Central memory CD8-positive, alpha-beta T cell (primary cell): Measurements from ENCODE around the gene POPDC3.

Experiments used
- ATAC-seq: fragments of 150-1000 bp; cut with Tn5 transposase; replicated peaks from 2 replicates; pipeline ENCODE4 v1.10.0; 2022; ENCODE audit warnings: mild to moderate bottlenecking, moderate FRiP score, moderate number of reproducible peaks; ENCODE audit not compliant: poor library complexity, severe bottlenecking; ENCODE audit errors: extremely low read depth
- DNase-seq, 2 donors: peaks; one replicate each; pipeline ENCODE4 v3.0.0; 2021; ENCODE audit warnings: low spot score in 2 of 2
- H3K27ac Mint-ChIP-seq: one replicate; pipeline ENCODE4 v1.8.0; 2022; ENCODE audit warnings: low read depth, mild to moderate bottlenecking, moderate library complexity, mixed read lengths
- H3K27me3 Mint-ChIP-seq: one replicate; pipeline ENCODE4 v1.8.0; 2022; ENCODE audit warnings: mixed read lengths
- H3K36me3 Mint-ChIP-seq: one replicate; pipeline ENCODE4 v1.8.0; 2022; ENCODE audit warnings: mild to moderate bottlenecking, moderate library complexity, mixed read lengths; ENCODE audit not compliant: insufficient read depth
- H3K4me1 Mint-ChIP-seq: one replicate; pipeline ENCODE4 v1.8.0; 2022; ENCODE audit warnings: mixed read lengths
- H3K4me3 Mint-ChIP-seq: one replicate; pipeline ENCODE4 v1.8.0; 2022; ENCODE audit warnings: mild to moderate bottlenecking, moderate library complexity, mixed read lengths
- H3K9me3 Mint-ChIP-seq: one replicate; pipeline ENCODE4 v1.8.0; 2022; ENCODE audit warnings: mixed read lengths

POPDC3 gene

GRCh38 chr6:105122717-105123116 is 57.1 kb downstream of the POPDC3 start:
- Mint-ChIP-seq H3K9me3 (no peaks in the 10 kb centered on the region), H3K27me3 (peaks cover 34% of the 10 kb centered on the region), H3K36me3 (no peaks in the 10 kb centered on the region), H3K4me1 (no peaks in the 10 kb centered on the region), H3K27ac (no peak overlapping the region), H3K4me3 (no peak overlapping the region)
- DNase-seq (no peak), ATAC-seq (no peak)

- H3K27me3 Mint-ChIP-seq: peaks cover 41% of the 10 kb centered on the region
- DNase-seq: no peak
- H3K27ac Mint-ChIP-seq: no peak overlapping the region
- H3K4me1 Mint-ChIP-seq: no peaks in the 10 kb centered on the region
- no peaks in the 10 kb centered on the region for H3K9me3 Mint-ChIP-seq
- H3K36me3 Mint-ChIP-seq: no peaks in the 10 kb centered on the region
- no peak for ATAC-seq
- no peak overlapping the region for H3K4me3 Mint-ChIP-seq
These were observed 57.8 kb downstream of the POPDC3 start for GRCh38 chr6:105121981-105122380.

GRCh38 chr6:105120570-105120969 is 59.2 kb downstream of the POPDC3 start:
- ATAC-seq: no peak

GRCh38 chr6:105116150-105116549 is 63.7 kb downstream of the POPDC3 start:
- Mint-ChIP-seq H3K27ac (no peak overlapping the region), H3K36me3 (no peaks in the 10 kb centered on the region), H3K27me3 (peaks cover 48% of the 10 kb centered on the region), H3K4me3 (no peak overlapping the region), H3K4me1 (no peaks in the 10 kb centered on the region), H3K9me3 (no peaks in the 10 kb centered on the region)
- DNase-seq (no peak), ATAC-seq (no peak)

More at GRCh38 chr6:105120570-105120969, 59.2 kb downstream of the POPDC3 start:
- DNase-seq: no peak
- H3K27ac Mint-ChIP-seq: no peak overlapping the region
- H3K9me3 Mint-ChIP-seq: no peaks in the 10 kb centered on the region
- H3K4me3 Mint-ChIP-seq: no peak overlapping the region
- no peaks in the 10 kb centered on the region for H3K4me1 Mint-ChIP-seq
- no peaks in the 10 kb centered on the region for H3K36me3 Mint-ChIP-seq
- peaks cover 52% of the 10 kb centered on the region for H3K27me3 Mint-ChIP-seq

- Mint-ChIP-seq H3K27me3 (peaks cover 65% of the 10 kb centered on the region), H3K4me1 (no peaks in the 10 kb centered on the region), H3K36me3 (no peaks in the 10 kb centered on the region), H3K27ac (no peak overlapping the region), H3K9me3 (no peaks in the 10 kb centered on the region), H3K4me3 (no peak overlapping the region)
- DNase-seq (no peak), ATAC-seq (no peak)
These were observed 66.4 kb downstream of the POPDC3 start for GRCh38 chr6:105113422-105113821.

GRCh38 chr6:105112577-105112976 is 67.2 kb downstream of the POPDC3 start:
- H3K9me3 Mint-ChIP-seq: no peaks in the 10 kb centered on the region

GRCh38 chr6:105111871-105112270 is 67.9 kb downstream of the POPDC3 start:
- Mint-ChIP-seq H3K27ac (no peak overlapping the region), H3K4me3 (no peak overlapping the region), H3K27me3 (peaks cover 58% of the 10 kb centered on the region), H3K9me3 (no peaks in the 10 kb centered on the region), H3K36me3 (no peaks in the 10 kb centered on the region), H3K4me1 (no peaks in the 10 kb centered on the region)
- ATAC-seq: no peak
- no peak for DNase-seq

More at GRCh38 chr6:105112577-105112976, 67.2 kb downstream of the POPDC3 start:
- no peak for ATAC-seq
- H3K27ac Mint-ChIP-seq: no peak overlapping the region
- no peaks in the 10 kb centered on the region for H3K36me3 Mint-ChIP-seq
- DNase-seq: no peak
- no peak overlapping the region for H3K4me3 Mint-ChIP-seq
- H3K27me3 Mint-ChIP-seq: peaks cover 64% of the 10 kb centered on the region
- no peaks in the 10 kb centered on the region for H3K4me1 Mint-ChIP-seq

- Mint-ChIP-seq H3K4me3 (no peak overlapping the region), H3K36me3 (no peaks in the 10 kb centered on the region), H3K27me3 (peaks cover 51% of the 10 kb centered on the region), H3K9me3 (no peaks in the 10 kb centered on the region), H3K27ac (no peak overlapping the region), H3K4me1 (no peaks in the 10 kb centered on the region)
- DNase-seq (no peak), ATAC-seq (no peak)
These were observed 68.7 kb downstream of the POPDC3 start for GRCh38 chr6:105111105-105111504.

- Mint-ChIP-seq H3K4me3 (no peak overlapping the region), H3K9me3 (no peaks in the 10 kb centered on the region), H3K27ac (no peak overlapping the region), H3K27me3 (peaks cover 47% of the 10 kb centered on the region), H3K4me1 (no peaks in the 10 kb centered on the region), H3K36me3 (no peaks in the 10 kb centered on the region)
- no peak for ATAC-seq
- no peak for DNase-seq
These were observed 69.6 kb downstream of the POPDC3 start for GRCh38 chr6:105109955-105110895.

- no peak for ATAC-seq
- Mint-ChIP-seq H3K9me3 (no peaks in the 10 kb centered on the region), H3K4me1 (no peaks in the 10 kb centered on the region), H3K27ac (no peak overlapping the region), H3K36me3 (no peaks in the 10 kb centered on the region), H3K27me3 (peaks cover 47% of the 10 kb centered on the region), H3K4me3 (no peak overlapping the region)
- DNase-seq: no peak
These were observed 71.1 kb downstream of the POPDC3 start for GRCh38 chr6:105108631-105109262.
